PFSK-1 (cell line): ENCODE data around the gene TMEM63C.

Source experiments
- POLR2AphosphoS5 ChIP-seq: IDR thresholded peaks from 2 replicates; pipeline ENCODE4 v1.6.1; 2012; ENCODE audit warnings: low read depth, mild to moderate bottlenecking, control low read depth, low read length, moderate library complexity
- TAF1 ChIP-seq: IDR thresholded peaks from 2 replicates; pipeline ENCODE4 v1.6.1; 2012; ENCODE audit warnings: low read length, control low read depth, borderline replicate concordance; ENCODE audit not compliant: insufficient read depth
- TF ChIP-seq, protein P1 (sequence below), 2 experiments: IDR thresholded peaks; 2 replicates each; pipeline versions ENCODE4 v1.6.1 to v1.8.0; 2011 to 2012; ENCODE audit warnings: low read depth in 2 of 2, low read length in 2 of 2, control low read depth in 1 of 2, inconsistent platforms in 1 of 2, mild to moderate bottlenecking in 1 of 2, moderate library complexity in 1 of 2; ENCODE audit not compliant: insufficient read depth in 1 of 2

DNA sequence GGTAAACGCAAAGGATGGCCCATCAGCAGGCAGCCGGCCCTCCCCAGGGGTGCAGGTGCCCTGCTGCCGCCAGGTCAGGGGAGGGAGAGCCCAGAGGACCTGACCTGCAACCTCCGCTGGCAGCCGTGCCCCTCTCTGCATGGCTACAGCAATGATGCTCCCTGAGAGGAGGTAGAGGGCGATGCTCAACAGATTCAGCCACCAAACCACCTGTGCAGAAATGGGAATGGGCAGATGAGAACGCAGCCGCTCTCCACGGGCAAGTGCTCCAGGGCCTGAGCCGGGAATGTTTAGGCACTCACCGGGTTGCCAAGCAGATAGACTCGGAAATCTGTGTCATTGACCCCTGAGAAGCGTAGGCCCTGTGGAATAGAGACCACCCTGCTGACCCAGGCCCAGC is 98.1 kb downstream of the TMEM63C start:
- TF ChIP-seq, protein P1, sequence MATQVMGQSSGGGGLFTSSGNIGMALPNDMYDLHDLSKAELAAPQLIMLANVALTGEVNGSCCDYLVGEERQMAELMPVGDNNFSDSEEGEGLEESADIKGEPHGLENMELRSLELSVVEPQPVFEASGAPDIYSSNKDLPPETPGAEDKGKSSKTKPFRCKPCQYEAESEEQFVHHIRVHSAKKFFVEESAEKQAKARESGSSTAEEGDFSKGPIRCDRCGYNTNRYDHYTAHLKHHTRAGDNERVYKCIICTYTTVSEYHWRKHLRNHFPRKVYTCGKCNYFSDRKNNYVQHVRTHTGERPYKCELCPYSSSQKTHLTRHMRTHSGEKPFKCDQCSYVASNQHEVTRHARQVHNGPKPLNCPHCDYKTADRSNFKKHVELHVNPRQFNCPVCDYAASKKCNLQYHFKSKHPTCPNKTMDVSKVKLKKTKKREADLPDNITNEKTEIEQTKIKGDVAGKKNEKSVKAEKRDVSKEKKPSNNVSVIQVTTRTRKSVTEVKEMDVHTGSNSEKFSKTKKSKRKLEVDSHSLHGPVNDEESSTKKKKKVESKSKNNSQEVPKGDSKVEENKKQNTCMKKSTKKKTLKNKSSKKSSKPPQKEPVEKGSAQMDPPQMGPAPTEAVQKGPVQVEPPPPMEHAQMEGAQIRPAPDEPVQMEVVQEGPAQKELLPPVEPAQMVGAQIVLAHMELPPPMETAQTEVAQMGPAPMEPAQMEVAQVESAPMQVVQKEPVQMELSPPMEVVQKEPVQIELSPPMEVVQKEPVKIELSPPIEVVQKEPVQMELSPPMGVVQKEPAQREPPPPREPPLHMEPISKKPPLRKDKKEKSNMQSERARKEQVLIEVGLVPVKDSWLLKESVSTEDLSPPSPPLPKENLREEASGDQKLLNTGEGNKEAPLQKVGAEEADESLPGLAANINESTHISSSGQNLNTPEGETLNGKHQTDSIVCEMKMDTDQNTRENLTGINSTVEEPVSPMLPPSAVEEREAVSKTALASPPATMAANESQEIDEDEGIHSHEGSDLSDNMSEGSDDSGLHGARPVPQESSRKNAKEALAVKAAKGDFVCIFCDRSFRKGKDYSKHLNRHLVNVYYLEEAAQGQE (IDR thresholded peaks at IDR 0.05; ENCODE audit: insufficient read depth in 1 of 2, low read depth in 2 of 2, low read length in 2 of 2) = no peak
- TF ChIP-seq POLR2AphosphoS5 (no peak), TAF1 (no peak)
